HEK293 (cell line): Measurements from ENCODE around the gene ZNF211.

ENCODE experiments used
- TCF7L2 ChIP-seq: IDR thresholded peaks from 2 replicates; pipeline ENCODE4 v1.6.1; 2011; ENCODE audit warnings: low read depth, mild to moderate bottlenecking, inconsistent platforms, low read length, moderate library complexity, borderline replicate concordance
- ZBTB8A ChIP-seq: fragments of 450-650 bp; formaldehyde crosslinking; IDR thresholded peaks from 2 replicates; pipeline ENCODE4 v1.5.1; 2016; ENCODE audit warnings: missing biosample characterization, missing genetic modification characterization
- TF ChIP-seq, protein P1 (sequence below): fragments of 450-650 bp; formaldehyde crosslinking; IDR thresholded peaks from 2 replicates; pipeline ENCODE4 v1.5.1; 2016; ENCODE audit warnings: missing biosample characterization, missing genetic modification characterization

DNA sequence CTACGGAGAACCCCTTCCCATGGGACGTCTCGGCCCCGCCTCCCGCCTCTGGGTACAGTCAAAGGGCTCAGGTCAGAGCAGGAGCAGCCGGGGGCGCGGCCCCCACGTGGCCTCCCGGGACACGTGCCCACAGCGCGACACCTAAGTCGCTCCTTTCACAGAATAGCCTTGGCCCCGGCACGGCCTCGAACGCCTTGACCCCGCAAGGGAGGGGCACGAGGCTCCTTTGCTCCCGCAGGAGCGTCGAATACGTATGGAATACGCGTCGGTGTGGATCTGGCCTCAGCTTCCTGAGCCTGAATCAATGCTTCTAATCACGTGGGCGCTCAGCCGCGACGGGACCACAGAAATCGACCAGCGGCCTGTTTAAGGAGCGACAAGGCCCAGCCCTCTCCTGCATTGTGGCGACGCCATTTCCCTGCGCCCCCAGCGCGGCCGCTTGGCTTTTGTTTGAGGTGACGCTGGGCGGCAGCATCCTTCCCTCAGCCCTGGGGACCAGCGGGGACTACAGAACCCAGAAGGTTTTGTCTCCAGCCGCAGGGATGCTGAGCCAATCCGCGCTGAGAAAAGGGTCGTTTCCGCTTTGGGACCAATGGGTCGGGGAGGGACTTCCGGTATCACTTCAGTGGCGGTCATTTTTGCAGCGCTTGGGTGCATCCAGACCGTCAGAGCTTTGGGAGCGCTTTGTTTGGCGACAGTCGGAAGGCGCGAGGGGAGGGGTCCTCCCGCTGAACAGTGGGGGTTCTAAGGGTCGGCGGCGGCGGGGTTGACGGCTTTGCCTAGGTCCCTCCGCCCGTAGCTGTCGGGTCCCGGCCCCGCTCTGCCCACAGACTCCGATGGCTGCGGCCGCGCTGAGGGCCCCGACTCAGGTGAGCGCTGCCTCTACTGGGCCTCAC is 49.2 kb upstream of the ZNF211 start, which contains the start of gene ZIK1:
- TF ChIP-seq TCF7L2 (no peak), ZBTB8A (tag by site-specific recombination) (peak; percentile 93)
- TF ChIP-seq, protein P1, sequence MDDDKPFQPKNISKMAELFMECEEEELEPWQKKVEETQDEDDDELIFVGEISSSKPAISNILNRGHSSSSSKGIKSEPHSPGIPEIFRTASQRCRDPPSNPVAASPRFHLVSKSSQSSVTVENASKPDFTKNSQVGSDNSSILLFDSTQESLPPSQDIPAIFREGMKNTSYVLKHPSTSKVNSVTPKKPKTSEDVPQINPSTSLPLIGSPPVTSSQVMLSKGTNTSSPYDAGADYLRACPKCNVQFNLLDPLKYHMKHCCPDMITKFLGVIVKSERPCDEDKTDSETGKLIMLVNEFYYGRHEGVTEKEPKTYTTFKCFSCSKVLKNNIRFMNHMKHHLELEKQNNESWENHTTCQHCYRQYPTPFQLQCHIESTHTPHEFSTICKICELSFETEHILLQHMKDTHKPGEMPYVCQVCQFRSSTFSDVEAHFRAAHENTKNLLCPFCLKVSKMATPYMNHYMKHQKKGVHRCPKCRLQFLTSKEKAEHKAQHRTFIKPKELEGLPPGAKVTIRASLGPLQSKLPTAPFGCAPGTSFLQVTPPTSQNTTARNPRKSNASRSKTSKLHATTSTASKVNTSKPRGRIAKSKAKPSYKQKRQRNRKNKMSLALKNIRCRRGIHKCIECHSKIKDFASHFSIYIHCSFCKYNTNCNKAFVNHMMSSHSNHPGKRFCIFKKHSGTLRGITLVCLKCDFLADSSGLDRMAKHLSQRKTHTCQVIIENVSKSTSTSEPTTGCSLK (tag by site-specific recombination): no peak
